SU-DHL-6 (cell line): ENCODE measurements around the gene PTP4A1.

Experiments
- EZH2phosphoT487 ChIP-seq: fragments of 200-600 bp; sonication (generic), shearing (Covaris generic); conservative IDR thresholded peaks from 2 replicates; pipeline ENCODE4 v1.6.1; 2018; ENCODE audit warnings: mild to moderate bottlenecking, antibody characterized with exemption, low read length, moderate library complexity, mixed read lengths
- TF ChIP-seq, protein P1 (sequence below): fragments of 200-600 bp; sonication (generic); IDR thresholded peaks from one replicate; pipeline ENCODE4 v1.5.1; 2017; ENCODE audit warnings: antibody characterized with exemption, mild to moderate bottlenecking, low read length, moderate library complexity; ENCODE audit not compliant: insufficient read depth, poor library complexity, severe bottlenecking

GRCh38 chr6:63573899-63574553 is 1.7 kb downstream of the PTP4A1 start:
- TF ChIP-seq, protein P1, sequence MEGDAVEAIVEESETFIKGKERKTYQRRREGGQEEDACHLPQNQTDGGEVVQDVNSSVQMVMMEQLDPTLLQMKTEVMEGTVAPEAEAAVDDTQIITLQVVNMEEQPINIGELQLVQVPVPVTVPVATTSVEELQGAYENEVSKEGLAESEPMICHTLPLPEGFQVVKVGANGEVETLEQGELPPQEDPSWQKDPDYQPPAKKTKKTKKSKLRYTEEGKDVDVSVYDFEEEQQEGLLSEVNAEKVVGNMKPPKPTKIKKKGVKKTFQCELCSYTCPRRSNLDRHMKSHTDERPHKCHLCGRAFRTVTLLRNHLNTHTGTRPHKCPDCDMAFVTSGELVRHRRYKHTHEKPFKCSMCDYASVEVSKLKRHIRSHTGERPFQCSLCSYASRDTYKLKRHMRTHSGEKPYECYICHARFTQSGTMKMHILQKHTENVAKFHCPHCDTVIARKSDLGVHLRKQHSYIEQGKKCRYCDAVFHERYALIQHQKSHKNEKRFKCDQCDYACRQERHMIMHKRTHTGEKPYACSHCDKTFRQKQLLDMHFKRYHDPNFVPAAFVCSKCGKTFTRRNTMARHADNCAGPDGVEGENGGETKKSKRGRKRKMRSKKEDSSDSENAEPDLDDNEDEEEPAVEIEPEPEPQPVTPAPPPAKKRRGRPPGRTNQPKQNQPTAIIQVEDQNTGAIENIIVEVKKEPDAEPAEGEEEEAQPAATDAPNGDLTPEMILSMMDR, result peak; percentile 63
- TF ChIP-seq EZH2phosphoT487, result no peak
